ENCODE results near the gene TRPM3.

TRPM3 gene

GRCh38 chr9:71121275-71122021 is at the start of gene TRPM3:
Gene TRPM3, minus strand, starts transcription at chr9:71121621. Its CDS starts 267 bp downstream, at chr9:71121354.
- DNase-seq, result no peak

- DNase-seq, result no peak
Observed at GRCh38 chr9:71168418-71168817, 47.0 kb upstream of the TRPM3 start.

DNA sequence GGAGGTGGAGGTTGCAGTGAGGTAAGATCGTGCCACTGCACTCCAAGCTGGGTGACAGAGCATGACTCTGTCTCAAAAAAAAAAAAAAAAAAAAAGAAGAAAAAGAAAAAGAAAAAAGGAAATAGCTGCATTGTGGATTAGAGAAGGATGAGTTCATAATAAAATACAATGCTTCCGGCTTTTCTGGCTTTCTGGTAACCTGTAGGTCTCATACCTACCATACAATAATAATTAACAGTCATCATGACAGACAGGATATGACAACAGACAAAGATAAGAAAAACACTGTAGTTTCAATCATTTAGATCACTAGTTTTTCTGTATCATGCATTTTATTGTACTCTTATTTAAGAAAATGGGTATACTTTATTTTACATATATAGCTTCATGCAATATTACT is 40.7 kb upstream of the TRPM3 start:
- DNase-seq, result no peak

DNA sequence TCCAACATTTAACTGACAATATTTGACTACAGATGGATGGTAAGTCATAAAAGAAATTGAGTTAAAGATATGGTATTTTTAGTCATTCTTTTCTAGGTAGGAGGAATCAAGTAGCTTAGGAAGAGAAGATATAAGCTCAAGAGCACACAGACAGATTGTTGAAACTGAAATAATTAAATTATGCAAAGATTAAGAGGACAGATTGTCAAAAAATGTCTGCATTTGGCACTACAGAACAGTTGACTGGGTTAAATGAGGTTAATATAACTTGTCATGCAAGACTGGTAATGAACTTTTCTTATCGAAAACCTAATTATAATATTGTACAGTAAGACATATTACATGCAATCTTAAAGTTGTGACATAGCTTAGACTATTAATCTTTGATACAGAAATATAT is 36.3 kb upstream of the TRPM3 start:
- DNase-seq, result no peak

- no peak for DNase-seq
Observed at GRCh38 chr9:71147368-71147767, 25.9 kb upstream of the TRPM3 start.

DNA sequence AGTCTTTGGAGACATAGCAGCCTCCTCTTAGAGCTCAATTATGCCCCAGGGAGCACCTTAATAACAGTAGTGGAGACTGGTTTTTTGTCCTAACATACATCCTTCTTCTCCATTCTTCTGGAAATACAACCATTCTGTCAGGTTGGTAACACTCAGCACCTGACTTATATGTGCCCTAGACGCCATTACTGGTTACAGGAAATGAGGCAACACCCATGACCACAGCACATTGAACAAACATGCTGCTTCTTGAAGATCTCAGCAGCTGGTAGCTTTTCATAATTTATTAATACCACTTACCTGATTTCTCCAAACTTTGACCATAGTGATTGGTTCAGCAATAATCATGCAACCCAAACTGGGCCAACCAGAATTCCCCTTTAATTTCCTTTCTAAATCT is 25.1 kb upstream of the TRPM3 start:
- no peak for DNase-seq

DNA sequence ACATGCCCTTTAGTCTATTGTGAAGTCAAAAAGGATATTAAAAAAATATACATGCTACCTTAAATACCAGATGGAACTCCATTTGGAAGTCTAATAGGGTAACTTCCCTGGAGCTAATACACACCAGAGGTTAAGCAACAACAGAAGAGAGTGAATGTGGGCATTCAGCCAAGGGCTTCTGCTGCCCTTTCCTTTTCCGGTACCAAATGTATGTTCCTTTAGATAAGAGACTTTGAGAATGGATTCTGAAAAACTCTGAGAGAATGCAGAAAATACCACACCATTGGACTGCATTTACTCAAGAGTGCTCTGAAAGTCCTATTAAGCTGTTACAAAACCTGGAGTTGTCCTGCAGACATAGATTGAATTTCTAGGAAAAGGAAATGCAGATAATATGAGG is 23.8 kb upstream of the TRPM3 start:
- no peak for DNase-seq

DNA sequence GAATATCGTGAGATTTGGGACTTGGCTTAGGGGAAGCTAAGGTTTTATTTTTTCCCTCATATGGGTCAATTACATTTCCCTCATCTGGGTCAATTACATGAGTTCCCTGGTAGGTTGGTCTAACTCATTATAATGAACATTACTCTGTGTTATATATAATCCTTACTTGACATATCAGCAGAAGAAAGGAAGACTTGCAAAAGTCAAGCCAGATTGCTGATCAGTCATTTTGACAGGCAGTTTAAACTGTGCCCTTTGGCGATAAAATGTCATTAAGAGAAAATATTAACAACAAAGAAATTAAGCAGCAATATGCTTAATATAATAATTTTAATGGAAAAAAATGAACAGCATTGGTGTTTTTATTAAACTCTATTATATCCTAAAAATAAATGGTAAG is 23.1 kb upstream of the TRPM3 start:
- no peak for DNase-seq

GRCh38 chr9:71136696-71137095 is 15.3 kb upstream of the TRPM3 start:
- no peak for DNase-seq

GRCh38 chr9:71131145-71131544 is 9.7 kb upstream of the TRPM3 start:
- no peak for DNase-seq

- DNase-seq, result no peak
Observed at GRCh38 chr9:71130521-71130920, 9.1 kb upstream of the TRPM3 start.

DNA sequence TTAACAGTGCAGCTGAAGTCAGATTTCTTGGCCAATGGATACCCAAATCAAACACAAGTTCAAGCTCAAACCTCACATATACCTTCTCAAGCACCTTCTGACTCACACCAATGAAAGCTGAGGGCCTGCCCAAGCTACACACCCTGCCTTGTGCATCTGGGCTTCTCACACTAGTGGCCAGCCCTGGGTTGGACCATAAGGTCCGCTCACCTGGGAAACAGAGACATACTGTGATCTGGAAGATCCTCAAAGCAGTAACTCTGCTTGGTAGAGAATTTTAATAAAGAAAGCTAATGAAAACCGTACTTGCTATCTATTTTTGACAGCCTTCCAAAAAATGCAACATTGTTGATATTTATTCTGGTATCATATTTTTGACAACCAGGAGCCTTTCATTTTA is 7.4 kb upstream of the TRPM3 start:
- no peak for DNase-seq

- no peak for DNase-seq
Observed at GRCh38 chr9:71127301-71127700, 5.9 kb upstream of the TRPM3 start.

- DNase-seq, result no peak
Observed at GRCh38 chr9:71122421-71122820, 1.0 kb upstream of the TRPM3 start.

GRCh38 chr9:71122022-71122275 is 528 bp upstream of the TRPM3 start:
- no peak for DNase-seq

- no peak for DNase-seq
Observed at GRCh38 chr9:71120501-71121247, 747 bp downstream of the TRPM3 start.

DNA sequence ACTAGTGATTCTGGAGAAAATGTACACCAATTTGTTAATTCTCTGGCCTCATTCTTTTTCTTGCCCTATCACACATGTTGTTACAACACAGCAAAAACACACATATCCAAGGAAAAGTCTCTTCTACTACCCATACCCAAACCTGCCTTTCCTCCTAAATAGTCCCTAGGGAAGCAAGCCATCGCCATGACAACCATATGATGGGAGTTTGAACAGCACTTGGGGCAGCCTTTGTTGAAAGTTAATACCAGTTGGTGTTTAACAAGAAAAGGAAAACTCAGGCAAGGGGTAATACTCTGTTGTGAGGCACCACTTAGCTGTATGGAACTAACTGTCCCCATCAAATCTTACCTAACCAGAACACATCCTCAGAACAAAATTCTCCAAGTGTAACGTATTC is 1.7 kb downstream of the TRPM3 start:
- no peak for DNase-seq

GRCh38 chr9:71118324-71118723 is 3.1 kb downstream of the TRPM3 start:
- DNase-seq, result no peak

GRCh38 chr9:71115448-71115975 is 5.9 kb downstream of the TRPM3 start:
- no peak for DNase-seq

DNA sequence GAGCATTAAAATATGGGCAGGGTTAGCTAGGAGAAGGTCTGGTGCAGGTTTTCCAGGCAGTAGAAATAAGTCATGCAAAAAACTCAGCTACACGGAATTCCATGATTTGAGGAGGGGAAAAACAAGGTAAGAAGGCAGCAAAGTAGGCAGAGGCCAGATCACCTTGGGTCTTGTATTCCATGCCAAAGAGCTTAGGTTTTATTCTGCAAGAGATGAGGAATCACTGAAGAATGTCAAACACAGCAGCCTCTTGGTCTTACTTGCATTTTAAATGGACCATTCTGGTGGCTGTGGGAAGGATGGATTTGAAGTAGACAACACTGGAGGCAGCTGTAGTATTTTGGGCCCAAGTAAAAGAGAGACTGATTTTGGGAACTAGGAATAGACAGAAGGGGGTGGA is 8.6 kb downstream of the TRPM3 start:
- DNase-seq, result no peak

GRCh38 chr9:71108937-71109336 is 12.5 kb downstream of the TRPM3 start:
- no peak for DNase-seq

DNA sequence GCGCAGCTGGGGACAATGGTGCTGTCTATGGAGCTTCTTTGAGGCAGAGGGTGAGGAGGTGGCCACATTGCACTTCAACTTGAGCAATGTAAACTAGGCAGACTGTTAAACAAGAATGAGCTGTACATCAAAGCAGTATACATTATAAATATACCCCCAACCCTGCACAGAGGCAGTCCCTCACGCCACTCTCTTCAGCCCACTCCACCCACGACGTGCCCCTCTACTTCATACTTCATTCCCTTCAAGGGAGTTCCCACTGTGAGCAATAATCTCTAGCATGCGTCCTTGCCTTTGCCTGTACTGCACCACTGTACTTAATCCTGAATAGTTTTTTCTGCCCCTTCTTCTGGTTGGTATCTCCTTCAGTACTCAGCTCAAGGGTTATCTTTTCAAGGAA is 14.4 kb downstream of the TRPM3 start:
- no peak for DNase-seq

DNA sequence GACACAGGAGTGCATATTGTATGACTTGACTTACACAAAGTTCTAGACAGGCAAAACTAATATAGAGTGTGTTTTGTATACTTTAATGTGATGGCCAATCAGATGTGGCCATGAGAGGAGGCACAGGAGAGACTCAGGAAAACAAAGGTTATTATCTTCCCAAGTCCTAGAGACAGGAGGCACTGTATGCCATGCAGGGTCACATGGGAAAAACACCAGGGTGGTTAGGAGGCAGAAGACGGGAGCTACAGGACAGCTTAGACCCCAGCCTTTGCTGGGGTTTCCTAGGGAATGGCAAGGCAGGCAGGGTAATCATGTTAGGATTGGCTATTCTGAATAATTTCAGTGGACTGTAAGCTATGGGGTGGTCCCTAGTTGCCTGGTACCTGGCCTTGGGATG is 16.2 kb downstream of the TRPM3 start:
- no peak for DNase-seq

GRCh38 chr9:71098801-71099200 is 22.6 kb downstream of the TRPM3 start:
- no peak for DNase-seq

GRCh38 chr9:71097671-71098070 is 23.8 kb downstream of the TRPM3 start:
- DNase-seq, result no peak

Data from stimulated activated CD4-positive, alpha-beta T cell treated with anti-CD3 and anti-CD28 coated beads, Interleukin-1b, Interleukin-23, amount 100 ng/mL, for 48 hours (primary cell).